GM21367 (cell line): ENCODE measurements around the gene SH3RF3.

Experiments
- ATAC-seq: cut with Tn5 transposase; IDR thresholded peaks from one replicate; pipeline ENCODE4 v1.9.1; 2021; ENCODE audit not compliant: unreplicated experiment

Gene SH3RF3

DNA sequence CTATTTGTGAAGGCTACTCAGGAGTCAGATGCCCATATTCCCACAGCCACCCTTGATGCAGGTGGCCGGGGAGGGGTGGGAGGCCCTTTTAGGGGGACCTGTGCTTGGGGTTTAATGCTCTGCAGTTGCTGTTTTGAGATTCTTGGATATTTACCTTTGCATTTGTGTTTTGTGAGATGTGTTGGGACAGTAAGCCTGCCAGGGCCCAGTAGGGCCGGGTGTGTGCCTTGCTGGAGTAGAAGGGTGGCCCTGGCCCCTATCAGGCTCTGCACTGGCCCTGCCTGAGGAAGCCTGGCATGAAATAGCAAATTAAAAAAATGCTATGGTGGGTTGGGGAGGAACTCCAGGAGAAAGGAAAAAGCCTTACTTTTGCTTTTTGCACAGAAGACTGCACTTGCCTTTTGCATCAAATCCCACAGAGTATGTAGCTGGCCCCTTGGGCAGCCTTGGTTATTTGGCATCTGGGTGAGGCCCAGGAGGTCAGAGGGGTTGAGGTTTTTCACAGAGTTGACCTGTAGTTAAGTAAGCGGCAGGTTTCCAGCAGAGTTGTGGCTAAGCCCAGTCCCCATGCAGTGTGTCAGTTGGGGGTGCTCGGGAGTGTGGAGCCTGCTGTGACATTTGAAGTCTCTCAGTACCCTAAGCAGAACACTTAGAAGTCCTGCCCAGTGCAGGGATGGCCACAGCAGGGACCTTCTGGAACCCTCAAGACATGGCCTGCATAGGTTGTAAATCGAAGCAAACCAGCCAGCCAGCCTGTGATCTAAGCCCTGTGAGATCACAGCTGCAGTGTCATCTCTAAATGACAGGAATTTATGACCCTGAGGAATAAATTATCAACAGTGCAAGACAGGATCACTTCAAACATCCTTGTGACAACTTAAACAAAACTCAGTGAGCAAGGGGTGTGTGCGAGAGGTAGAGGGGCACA is 68.8 kb downstream of the SH3RF3 start:
- ATAC-seq = no peak

DNA sequence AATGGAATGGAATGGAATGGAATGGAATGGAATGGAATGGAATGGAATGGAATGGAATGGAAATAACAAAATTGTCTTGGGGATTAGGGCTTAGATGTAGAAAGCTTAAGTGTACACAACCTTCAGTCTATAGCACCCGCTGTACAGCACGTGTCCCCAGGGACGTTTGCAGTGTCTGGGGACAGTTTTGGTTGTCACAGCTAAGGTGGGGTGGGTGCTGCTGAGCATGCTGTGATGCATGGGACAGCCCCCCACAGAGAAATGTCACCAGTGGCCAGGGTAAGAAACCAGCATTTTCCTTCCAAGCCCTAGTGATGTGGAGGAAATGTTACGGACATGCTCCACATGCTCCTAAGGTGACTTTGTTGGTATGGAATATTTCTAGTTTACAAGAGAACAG is 70.8 kb downstream of the SH3RF3 start:
- no peak for ATAC-seq

DNA sequence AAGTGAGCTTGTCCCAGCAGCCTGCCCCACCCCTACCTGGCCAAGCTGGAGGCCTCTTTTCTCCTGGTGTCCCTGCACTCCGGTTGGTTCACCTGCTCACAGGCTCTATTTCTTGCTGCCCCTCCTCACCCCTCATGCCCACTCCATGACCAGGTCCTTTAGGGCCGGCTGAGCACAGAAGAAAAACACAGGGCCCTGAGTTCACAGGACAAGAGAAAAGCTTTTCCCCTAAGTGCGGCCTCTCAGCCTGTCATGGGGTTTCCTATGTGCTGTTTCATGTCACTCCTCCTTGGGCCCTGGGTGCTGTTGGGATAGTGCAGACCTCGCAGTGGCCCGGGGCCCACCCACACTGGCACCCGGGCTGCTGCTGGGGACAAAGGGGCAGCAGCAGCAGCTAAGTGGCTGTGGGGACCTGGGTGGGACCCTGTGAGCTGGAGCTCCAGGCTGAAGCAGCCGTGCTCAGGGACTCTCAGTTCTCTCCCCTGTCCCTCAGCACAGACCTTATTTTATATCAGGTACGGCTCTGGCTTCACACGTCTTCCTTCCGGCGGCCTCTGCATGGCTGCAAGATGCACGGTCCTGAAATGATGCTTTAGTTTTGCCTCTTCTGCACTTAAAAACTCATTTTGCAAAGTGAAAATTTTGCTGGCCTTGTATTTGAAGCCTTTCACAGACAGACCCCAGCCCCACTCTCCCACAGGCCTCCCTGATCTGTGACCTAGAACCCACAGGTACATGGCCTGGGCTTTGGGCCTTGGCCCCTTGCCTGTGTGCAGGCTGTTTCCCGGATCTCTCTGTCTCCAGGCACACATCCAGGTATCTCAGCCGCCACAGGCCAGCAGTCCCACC is 71.8 kb downstream of the SH3RF3 start:
- no peak for ATAC-seq

DNA sequence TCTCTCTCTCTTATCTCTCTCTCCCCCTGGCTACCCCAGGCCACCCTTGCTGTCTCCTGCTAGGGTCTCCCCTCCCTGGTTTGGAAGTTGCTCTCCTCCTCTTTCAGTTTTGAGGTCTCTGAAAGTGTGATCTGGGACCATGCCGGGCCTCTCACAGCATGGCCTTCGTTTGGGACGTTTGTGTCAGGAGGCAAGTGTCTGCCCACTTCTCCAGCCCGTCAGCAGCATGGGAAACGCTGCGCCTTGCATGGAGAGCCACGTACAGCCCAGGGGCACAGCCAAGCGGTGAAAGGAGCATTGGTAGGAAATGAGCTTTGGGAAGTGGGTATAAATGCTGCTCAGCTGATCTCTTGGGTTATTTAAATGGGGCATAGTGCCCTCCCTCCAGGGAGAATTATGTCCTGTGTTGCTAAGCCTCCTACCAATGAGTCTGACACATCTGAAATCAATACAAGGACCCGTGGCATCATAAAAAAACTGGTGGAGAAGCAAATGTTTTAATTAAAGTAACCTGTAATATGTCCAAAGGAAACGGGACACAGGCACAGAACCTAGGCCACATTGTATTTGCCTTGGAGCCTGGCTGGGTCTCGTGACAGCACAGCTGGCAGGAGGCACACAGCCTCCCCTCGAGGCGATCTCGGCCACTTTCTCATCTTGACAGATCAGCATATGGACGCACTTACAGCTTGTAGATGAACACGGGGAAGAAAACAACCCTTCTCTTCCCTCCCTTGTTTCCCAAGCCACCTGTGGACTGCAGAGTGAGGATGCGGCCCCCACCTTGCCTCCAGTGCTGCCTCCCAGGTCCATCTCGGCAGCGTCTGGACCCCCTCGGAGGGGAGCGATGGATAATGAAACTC is 72.7 kb downstream of the SH3RF3 start:
- no peak for ATAC-seq

DNA sequence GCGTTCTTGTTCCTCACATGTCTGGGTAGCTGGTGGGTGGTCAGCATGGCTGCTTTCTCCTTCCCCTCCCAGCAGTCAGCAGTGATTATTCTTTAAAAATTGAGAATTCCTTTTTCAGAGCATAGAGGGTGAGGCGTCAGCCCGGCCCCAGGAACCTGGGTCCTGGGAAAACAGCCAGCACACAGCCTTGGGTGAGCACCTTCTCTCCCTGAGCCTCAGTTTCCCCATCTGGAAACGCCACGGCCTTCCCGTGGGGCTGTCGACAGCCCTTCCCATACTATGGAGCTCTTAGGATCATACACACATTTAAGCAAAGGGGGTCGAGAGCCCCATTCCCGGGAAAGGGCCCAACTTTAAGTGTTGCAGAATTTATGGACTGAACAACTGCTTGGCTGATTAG is 73.5 kb downstream of the SH3RF3 start:
- ATAC-seq = no peak

DNA sequence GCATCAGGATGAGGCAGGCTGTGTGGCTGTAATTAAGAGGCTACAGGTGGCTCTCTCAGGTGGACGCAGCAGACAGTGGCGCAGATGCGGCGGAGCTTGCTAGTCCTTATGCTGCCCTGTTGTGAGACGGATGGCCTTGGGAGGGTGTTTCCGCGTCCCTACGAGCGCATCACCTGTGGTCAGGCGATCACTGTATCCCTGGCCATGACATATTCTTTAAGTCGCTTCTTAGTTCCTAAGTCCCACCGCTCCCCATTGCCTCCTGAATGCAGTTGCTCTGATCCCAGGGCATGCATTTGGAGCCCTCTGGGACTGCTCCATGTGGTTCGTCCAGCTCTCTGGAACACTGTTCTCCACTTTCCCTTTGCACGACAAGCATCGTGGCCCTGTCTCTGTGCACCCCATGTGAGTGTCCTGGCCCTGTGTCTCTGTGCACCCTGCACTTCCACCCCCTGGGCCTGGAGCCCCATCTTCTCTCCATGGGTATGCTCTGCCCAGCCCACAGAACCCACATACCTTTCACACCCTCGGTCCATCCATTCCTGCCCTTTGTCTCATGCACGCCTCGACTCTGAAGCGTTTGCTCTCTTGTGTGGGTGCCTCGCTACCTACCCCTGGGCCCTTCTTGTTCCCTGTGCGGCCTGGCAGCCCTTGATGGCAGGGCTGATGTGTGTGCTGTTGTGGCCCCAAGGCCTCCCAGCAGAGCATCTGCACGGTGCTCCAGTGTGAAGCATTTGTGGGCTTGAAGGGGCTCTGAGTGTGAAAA is 74.4 kb downstream of the SH3RF3 start:
- no peak for ATAC-seq

DNA sequence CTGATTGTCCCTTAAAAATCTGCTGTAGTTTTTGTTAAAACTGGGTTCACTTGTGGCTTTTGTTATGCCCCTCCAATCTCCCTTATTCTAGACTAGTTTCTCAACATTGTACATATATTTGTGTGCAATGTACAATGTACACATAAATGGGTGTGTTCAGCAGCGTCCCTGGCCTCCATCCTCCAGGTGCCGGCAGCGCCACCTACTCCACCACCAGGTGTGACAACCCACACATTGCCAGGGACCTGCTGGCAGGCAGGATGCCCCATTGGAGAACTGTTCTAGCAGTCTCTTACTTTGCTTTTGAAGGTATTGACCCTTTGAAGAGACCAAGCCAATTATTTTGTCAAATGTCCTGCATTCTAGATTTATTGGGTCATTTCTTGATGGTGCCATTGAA is 75.4 kb downstream of the SH3RF3 start:
- no peak for ATAC-seq

DNA sequence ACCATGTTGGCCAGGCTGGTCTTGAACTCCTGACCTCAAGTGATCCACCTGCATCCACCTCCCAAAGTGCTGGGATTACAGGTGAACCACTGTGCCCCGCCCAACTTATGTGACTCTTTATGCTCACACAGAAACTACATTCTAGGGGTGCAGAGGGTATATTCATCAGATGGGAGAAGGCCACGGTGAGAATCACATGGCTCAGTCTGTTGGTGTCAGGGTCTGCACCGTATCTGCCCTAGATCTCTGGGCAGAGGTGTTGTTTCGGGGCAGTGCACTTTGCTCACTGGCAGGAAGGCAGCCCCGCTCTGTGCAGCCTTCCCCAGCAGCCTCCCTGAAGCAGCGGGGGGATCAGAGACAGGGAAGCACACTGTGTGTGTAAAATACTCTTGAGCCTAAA is 76.4 kb downstream of the SH3RF3 start:
- no peak for ATAC-seq

DNA sequence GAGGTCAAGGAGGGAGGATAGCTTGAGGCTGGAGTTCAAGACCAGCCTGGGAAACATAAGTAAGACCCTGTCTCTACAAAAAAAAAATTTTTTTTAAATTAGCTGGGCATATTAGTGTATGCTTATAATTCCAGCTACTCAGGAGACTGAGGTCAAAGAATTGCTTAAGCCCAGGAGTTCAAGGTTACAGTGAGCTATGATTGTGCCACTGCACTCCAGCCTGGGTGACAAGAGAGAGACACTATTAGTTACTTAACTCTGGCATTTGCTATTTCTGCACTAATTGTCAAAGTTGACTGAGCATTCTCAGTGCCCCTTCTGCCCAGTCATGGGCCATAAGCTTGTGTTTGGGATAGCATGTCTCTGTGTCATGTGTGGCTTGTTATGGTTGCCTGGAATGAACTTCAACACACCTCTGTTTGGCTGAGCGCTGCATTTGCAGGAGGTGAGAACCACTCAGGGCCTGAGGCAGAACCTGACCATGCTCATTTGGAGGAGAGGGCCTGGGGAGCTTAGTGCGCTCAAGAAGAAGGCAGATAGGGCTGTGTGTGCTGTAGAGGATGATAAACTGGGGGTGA is 77.7 kb downstream of the SH3RF3 start:
- no peak for ATAC-seq

DNA sequence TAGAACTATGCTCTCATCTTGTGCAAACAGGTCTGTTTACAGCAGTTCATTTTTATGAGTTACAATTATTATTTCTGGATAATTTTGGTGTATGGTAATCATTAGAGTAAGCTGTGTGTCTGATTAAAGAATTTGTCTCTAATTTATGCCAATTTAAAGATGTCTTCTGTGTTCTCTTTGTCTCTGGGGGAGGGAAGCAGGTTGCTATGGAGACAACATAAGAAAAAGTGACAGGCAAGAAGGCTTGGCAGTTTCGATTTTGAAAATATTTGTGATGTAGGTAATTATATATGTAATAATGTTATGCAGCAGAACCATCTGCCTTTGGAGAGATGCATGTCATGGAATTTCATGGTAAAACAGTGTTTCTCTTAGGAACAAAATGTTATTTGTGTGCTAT is 78.2 kb downstream of the SH3RF3 start:
- no peak for ATAC-seq

DNA sequence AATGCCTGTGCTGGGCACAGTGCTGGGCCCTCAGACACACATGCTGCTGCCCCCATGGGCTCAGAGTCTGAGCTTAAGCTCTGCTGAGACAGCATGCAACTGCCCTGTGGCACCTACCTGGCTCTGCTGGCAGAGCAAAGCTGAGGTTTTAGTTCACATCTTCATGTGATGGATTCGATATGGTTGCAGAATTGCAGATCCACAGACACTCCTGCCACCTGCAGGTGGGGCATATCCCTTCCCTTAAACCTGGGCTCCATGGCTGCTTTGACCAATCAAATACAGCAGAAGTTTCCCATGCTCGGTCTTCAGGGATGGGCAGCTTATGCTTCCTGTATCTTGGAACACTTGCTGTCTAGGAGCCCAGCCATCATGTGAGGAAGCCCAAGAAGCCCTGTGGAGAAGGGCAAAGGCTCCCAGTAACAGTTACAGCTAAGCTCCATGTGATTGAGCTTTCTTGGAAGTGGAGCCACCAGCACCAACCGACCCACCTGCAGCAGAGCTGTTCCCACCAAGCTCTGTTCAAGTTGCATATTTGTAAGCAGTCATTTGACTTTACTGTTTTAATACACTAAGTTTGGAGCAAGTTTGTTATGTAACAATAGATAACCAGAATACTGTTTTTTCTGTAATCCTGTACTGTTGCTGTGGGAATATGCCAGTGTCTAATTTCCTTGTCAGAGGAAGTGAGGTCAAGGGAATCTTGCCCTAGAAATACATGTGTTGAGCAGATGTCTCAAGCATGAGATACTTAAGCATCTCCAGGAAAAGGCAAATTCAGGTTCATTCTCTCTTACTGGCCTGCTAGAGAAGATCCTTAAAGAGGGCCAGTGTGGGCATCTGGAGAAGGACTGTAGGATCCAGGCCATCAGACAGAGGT is 79.3 kb downstream of the SH3RF3 start:
- ATAC-seq = no peak

DNA sequence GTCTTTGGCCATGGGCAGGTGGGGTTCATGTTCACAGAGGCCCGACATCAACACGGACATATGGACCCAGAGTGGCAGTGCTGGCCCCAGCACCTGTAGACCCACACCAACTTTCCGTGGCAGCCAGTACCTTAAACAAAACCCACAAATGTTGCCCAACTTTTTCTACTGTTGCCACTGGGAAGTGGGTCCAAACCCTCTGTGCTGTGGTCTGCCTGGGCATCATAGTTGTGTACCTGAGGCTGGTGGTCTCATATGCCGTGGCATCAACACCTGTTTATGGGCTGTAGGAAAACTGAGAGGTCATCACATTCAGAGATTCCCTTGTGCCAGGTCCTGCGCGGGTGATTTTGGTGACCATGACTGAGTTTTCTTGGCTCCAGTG is 79.9 kb downstream of the SH3RF3 start:
- no peak for ATAC-seq

DNA sequence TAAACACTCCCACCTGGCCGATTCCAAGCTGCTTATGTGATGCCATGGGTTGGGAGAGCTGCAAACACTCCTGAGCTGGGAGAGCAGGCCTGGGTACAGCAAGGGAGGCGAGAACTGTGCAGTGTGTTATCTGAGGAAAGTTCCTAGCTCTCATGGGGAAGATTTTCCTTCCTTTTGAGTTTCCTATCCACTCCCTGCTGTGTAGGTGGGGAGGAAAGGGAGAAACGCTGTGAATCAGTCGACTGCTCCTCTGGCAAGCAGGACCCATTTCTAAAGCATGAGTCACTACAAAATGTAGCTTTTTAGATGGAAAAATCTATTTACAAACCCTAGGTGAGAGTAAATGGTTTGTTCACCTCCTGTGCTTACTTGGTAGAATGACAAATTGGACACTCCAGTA is 80.4 kb downstream of the SH3RF3 start:
- ATAC-seq = no peak

DNA sequence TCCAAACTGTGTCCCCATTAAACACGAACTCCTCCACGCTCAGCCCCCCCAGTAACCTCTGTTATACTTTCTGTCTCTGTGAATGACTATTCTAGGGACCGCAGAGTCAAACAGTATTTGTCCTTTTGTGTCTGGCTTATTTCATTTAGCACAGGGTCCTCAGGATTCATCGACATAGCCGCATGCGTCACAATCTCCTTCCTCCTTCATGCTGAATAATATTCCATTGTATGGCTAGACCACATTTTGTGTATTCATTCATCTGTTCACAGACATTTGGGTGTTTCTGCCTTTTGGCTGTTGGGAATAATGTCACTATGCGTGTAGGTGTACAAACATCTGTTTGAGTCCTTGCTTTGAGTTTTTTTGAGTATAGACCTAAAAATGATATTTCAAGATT is 80.9 kb downstream of the SH3RF3 start:
- ATAC-seq = no peak

DNA sequence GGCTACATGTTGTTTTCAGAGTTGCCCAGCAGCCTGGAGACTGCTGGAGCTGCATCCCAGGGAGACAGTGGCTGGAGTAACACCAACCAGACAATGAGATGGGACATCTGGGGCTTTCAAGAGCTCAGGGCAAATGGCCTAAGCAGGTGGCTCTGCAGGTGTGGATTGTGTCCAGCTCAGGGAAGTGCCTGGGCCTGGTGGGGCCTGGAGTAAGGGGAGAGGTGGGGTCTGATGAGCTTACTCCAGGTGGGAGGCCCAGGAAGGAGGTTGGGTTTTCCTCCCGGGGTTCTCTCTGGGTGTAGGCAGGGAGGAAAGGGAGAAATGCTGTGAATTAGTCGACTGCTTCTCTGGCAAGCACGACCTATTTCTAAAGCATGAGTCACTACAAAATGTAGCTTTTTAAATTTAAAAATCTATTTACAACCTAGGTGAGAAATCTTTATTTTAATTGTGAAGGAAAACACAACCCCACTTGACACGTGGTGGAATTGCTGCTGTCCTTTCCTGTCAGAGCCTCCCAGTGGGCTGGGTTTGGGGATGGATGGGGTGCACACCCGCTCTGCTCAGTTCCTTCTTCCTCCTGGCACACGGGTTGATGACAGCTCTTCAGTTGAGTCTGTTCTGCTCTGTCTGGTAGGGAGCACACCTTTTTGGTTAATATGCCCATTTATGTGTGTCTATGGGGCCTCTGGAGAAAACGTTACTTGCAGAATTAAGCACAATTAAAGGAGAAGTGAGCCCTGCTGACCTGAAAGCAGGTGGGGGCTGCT is 81.6 kb downstream of the SH3RF3 start:
- ATAC-seq = no peak

DNA sequence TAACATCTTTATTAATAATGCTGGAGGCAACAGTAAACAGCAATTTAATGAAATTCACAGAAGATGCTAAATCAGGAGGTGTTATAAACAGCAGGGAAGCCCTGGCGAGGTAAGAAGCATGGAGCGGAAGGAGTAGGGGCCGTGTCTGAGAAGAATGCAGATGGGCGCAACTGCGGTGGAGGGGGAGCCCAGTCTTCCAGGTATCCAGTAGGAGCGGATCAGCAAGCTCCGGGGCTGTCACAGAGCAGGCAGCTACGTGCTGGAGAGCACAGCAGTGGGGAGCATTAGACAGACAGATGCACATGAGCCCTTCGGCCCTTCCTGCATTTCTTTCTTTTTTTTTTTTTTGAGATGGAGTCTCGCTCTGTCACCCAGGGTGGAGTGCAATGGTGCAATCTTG is 82.3 kb downstream of the SH3RF3 start:
- no peak for ATAC-seq

DNA sequence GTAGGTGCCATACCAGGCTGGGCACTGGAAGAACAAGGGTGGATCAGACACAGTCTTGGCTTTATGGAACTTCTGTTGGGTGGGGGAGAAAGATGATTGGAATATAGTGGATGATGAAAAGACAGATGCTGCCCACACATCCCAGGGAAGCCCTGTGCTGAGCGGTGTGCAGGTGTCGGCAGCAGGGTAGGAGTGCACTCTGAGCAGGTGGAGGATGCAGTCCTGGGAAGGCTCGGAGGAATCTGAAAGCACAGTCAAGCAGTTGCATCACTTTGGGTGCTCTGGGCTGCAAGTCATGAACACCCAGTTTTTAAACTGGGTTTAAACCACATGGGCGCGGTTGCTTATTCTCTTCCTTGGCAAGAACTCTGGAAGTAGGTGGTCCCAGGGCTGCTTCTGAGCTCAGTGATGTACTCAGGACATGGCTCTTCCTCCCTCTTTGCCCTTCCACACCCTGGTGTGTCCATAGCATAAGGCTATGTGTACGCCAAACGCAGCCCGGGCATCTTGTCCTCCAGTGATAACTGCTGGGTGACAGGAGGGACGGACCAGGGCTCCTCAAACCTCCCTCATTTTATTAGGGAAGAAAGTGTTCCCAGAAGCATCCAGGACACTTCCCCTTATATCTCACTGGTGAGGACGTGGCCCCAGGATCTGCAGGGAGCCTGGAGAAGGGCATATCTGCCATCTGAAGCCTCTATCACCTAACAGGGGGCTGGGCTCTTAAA is 84.0 kb downstream of the SH3RF3 start:
- no peak for ATAC-seq
